MCF 10A (cell line): ENCODE measurements around the gene SLC5A2. TPM values are rescaled to one million over a fixed set of nuclear protein-coding genes. Genes with fewer than 3 reads are reported as not detected.

Experiments
- BruUV-seq: library from RNA; stranded (reverse); fragments of 400-500 nt; replicated peaks from 2 replicates; lab custom pipeline; 2021; lab: Mats Ljungman, UMichigan
- CTCF ChIA-PET: fragments of 300-600 bp; sonication (Branson Sonifier 250); formaldehyde crosslinking; extraction: SDS; loops from one replicate; lab custom pipeline; 2021; ENCODE audit warnings: antibody characterized with exemption, inconsistent platforms; lab: Yijun Ruan, JAX
- POLR2A ChIA-PET: fragments of 300-600, 350-650 bp; sonication (Branson Sonifier 250); formaldehyde crosslinking; extraction: SDS; loops from one replicate; lab custom pipeline; 2020; ENCODE audit warnings: antibody characterized with exemption, inconsistent platforms; lab: Yijun Ruan, JAX
- DNase-seq: peaks from one replicate; pipeline ENCODE4 v3.0.0-alpha.2; 2018; ENCODE audit not compliant: unreplicated experiment
- H3K27ac Mint-ChIP-seq: one replicate; pipeline ENCODE4 v1.8.0; 2022; ENCODE audit warnings: mild to moderate bottlenecking, low read depth, mixed read lengths; ENCODE audit not compliant: unreplicated experiment
- H3K27me3 Mint-ChIP-seq: one replicate; pipeline ENCODE4 v1.8.0; 2022; ENCODE audit warnings: mixed read lengths; ENCODE audit not compliant: insufficient read depth, unreplicated experiment
- H3K36me3 Mint-ChIP-seq: one replicate; pipeline ENCODE4 v1.8.0; 2022; ENCODE audit warnings: mild to moderate bottlenecking, moderate library complexity, mixed read lengths; ENCODE audit not compliant: insufficient read depth, unreplicated experiment
- H3K4me1 Mint-ChIP-seq: one replicate; pipeline ENCODE4 v1.8.0; 2022; ENCODE audit warnings: mixed read lengths; ENCODE audit not compliant: insufficient read depth, unreplicated experiment
- H3K4me3 Mint-ChIP-seq: one replicate; pipeline ENCODE4 v1.8.0; 2022; ENCODE audit warnings: mild to moderate bottlenecking, moderate library complexity, mixed read lengths; ENCODE audit not compliant: unreplicated experiment
- H3K9me3 Mint-ChIP-seq: one replicate; pipeline ENCODE4 v1.8.0; 2022; ENCODE audit warnings: mixed read lengths; ENCODE audit not compliant: unreplicated experiment
- CTCF ChIP-seq: fragments of 200-600 bp; IDR thresholded peaks from one replicate; pipeline ENCODE4 v1.8.0; 2022; ENCODE audit warnings: antibody characterized with exemption, mild to moderate bottlenecking; ENCODE audit not compliant: unreplicated experiment
- intact Hi-C: fragments of 100-400 bp; cut with micrococcal nuclease; formaldehyde crosslinking; loops from 2 replicates; pipeline ENCODE4 v1.14.1; 2022
- total RNA-seq: library from RNA; stranded (reverse); gene quantifications from 2 replicates; pipeline ENCODE4 v1.2.3, GENCODE V29; 2022

Gene SLC5A2
- total RNA-seq, 1 experiment from 2014 or later, result not detected

GRCh38 chr16:31471241-31471874, 11.6 kb upstream of the SLC5A2 start:
- ChIA-PET POLR2A (interaction anchor here (1.3 kb wide), 1 partner anchor 12 kb away, joined by 5 read pairs; the partner anchor contains the start of gene ARMC5), CTCF (interaction anchor here (0.5 to 1.1 kb wide), 5 partner anchors 11 to 310 kb away, joined by 3 to 10 read pairs (median 4); no protein-coding TSS in a partner anchor)

GRCh38 chr16:31471875-31472708, 10.8 kb upstream of the SLC5A2 start, which contains the start of gene TGFB1I1:
Gene TGFB1I1 (plus strand): TSS chr16:31472152. CDS start chr16:31472189, 37 bp downstream.
- Mint-ChIP-seq H3K9me3 (no peaks in the 10 kb centered on the region), H3K36me3 (no peaks in the 10 kb centered on the region), H3K4me3 (peak within 1 kb of the TSS; percentile 91), H3K27ac (peak within 1 kb of the TSS; percentile 89), H3K27me3 (no peaks in the 10 kb centered on the region), H3K4me1 (peaks cover 22% of the 10 kb centered on the region)
- peak; percentile 55 for DNase-seq
- no TSS peak for BruUV-seq
- no peak for TF ChIP-seq CTCF
- ChIA-PET POLR2A (interaction anchor here (1.3 kb wide), 1 partner anchor 13 kb away, joined by 5 read pairs; the partner anchor contains the start of gene ARMC5), CTCF (interaction anchor here (0.5 to 3.5 kb wide), 3 partner anchors 11 to 35 kb away, joined by 4 to 14 read pairs (median 5); no protein-coding TSS in a partner anchor)
- intact Hi-C loops, result no loop called here

More at GRCh38 chr16:31471241-31471874, 11.6 kb upstream of the SLC5A2 start:
- Mint-ChIP-seq H3K36me3 (no peaks in the 10 kb centered on the region), H3K4me3 (peak overlapping the region; percentile 91), H3K27me3 (no peaks in the 10 kb centered on the region), H3K9me3 (no peaks in the 10 kb centered on the region), H3K27ac (peak overlapping the region; percentile 71), H3K4me1 (peaks cover 22% of the 10 kb centered on the region)
- intact Hi-C loops, result no loop called here
- no TSS peak for BruUV-seq
- no peak for DNase-seq
- TF ChIP-seq CTCF, result no peak

DNA sequence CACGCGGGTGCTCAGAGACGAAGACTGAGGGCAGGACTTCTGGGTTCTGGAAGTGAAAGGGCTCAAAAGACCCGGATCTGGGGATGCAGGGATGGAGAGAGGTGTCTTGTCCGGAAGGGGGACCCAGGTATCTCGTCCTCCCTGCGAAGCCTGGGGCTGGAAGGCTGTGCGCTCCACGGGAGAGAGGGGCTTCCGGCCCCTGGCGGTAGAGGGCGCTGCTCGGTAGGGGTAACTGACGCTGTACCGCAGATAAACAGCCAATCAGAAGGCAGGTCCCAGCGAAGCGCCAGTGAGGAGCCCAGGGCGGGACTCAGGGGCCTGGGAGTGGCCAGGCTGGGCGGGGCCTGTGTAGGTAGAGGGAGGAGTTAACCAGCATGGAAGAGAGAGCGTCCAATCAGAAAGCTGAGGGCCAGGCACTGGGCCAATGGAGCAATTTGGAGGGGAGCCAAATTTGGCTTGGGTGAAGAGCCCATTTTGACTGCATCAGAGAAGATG, 10.2 kb upstream of the SLC5A2 start:
- H3K4me1 Mint-ChIP-seq, result peaks cover 22% of the 10 kb centered on the region
- CTCF ChIA-PET, result interaction anchor here (1.1 to 3.5 kb wide), 2 partner anchors 12 to 34 kb away, joined by 5 to 14 read pairs; no protein-coding TSS in a partner anchor
- peak; percentile 56 for TF ChIP-seq CTCF

More for the DNA sequence above, 10.2 kb upstream of the SLC5A2 start:
- BruUV-seq, result no TSS peak
- peak; percentile 88 for DNase-seq
- intact Hi-C loops, result no loop called here
- H3K4me3 Mint-ChIP-seq, result peak overlapping the region; percentile 91
- no peaks in the 10 kb centered on the region for H3K27me3 Mint-ChIP-seq
- peak overlapping the region; percentile 89 for H3K27ac Mint-ChIP-seq
- POLR2A ChIA-PET, result no interaction called here
- H3K36me3 Mint-ChIP-seq, result peaks cover 6% of the 10 kb centered on the region
- no peaks in the 10 kb centered on the region for H3K9me3 Mint-ChIP-seq
